ENCODE data around the gene OSBPL8.
"Not testable (repeated sequence)": the region's sequence is repeated elsewhere in the genome, so short reads cannot be mapped to it uniquely, and the experiment has no call there.

OSBPL8 gene

GRCh38 chr12:76410781-76411180 lies 148.8 kb downstream of the OSBPL8 start:
- no peak for DNase-seq

- DNase-seq = no peak
Measured at GRCh38 chr12:76410371-76410770, 149.2 kb downstream of the OSBPL8 start.

DNA sequence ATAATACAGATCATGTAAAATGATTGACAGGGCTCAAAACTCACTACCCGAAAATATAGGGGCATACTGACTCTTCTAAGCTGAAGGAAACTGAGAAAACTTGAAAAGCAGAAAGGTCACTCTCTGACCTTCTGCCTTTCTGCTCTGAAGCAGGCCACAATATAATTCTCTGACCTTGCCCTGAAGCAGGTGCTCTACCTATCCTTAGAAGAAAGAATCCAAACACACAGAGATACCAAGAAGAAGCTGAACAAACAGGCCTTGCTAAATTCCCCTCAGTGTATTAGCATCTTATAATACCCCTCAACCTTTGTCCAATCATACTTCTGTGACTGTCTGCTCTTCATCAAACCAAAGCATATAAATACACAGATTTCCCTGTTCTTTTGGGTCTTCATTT lies 150.5 kb downstream of the OSBPL8 start:
- no peak for DNase-seq

- DNase-seq = no peak
Measured at GRCh38 chr12:76407710-76408109, 151.9 kb downstream of the OSBPL8 start.

DNA sequence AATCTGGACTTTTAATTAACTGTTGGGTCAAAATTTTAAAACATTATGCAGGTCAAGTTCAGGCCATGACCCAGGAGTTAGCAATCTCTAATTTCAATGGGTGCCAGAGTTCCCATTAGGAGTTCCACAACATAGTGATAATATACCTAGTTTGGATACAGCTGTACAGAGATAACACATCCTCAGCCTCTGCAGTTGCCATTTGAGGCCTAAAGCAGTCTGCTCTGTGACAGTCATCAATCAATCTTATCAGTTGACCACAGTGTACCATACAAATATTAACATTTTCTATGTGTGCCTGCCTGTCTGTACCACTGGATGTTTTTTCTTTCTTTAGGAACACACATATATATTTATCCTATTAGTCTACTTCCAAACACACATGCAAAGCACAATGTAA lies 157.3 kb downstream of the OSBPL8 start:
- peak; percentile 71 for DNase-seq

DNA sequence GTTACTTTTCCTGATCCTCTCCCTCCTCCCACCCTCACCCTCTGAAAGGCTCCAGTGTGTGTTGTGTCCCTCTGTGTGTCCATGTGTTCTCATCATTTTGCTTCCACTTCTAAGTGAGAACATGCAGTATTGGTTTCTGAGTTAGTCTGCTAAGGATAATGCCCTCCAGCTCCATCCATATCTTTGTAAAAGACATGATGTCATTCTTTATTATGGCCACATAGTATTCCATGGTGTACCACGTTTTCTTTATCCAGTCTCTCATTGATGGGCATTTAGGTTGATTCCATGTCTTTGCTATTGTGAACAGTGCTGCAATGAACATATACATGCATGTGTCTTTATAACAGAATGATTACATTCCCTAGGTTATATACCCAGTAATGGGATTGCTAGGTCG lies 159.4 kb downstream of the OSBPL8 start:
- no peak for DNase-seq

DNA sequence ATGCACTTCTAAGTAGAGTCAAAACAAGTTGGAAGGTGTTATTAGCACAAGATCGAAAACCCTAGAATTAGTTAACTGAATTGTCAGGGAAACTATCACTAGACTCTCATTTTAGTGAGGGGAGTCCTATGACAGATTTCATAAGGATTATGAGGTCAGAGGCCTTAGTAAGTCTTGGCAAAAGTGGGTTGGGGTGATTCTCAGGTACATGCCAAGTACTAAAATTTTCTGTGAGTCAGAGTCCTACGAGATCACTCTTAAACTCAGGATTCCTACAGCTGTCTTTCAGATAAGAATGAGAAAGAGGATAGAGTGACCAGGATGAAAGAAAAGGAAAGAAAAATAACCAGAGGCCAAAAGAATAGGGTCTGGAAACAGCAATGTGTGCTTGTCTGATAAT lies 160.5 kb downstream of the OSBPL8 start:
- no peak for DNase-seq

DNA sequence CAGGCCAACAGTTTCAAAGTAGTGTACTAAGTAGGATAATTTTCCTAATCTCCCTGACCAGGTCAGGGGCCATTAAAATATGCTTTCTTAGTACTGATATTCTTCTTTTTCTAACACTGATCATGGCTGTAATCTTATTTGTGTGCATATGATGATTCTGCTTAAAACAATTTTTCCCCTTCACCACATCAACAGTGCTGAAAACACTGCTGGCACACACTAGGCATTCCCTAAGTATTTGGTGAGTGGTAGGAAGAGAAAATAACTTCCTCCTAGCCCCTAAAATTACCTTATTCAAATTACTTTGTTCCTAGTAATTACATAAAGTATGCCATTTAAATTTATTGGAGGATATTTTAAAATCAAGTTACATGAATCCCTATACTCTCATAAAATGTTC lies 161.5 kb downstream of the OSBPL8 start:
- DNase-seq = no peak

- DNase-seq = no peak
Measured at GRCh38 chr12:76391461-76391860, 168.1 kb downstream of the OSBPL8 start.

- DNase-seq = no peak
Measured at GRCh38 chr12:76387614-76388013, 172.0 kb downstream of the OSBPL8 start.

DNA sequence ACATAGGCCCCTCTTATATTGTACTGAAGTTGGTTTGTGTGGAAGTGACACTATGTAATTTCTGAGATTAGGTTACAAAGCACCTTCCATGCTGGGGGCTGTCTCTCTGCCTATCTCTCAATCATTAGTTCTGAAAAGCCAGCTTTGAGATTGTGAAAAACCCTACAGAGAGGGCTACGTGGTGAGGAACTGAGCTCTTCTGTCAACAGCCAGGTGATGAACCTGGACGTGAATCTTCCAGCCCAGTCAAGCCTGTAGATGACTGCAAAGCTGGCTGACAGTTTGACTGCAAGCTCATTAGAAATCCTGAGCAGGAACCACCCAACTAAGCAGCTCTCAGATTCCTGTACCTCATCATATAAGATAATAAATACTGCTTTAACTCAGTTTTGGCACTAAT lies 175.0 kb downstream of the OSBPL8 start:
- DNase-seq = no peak

DNA sequence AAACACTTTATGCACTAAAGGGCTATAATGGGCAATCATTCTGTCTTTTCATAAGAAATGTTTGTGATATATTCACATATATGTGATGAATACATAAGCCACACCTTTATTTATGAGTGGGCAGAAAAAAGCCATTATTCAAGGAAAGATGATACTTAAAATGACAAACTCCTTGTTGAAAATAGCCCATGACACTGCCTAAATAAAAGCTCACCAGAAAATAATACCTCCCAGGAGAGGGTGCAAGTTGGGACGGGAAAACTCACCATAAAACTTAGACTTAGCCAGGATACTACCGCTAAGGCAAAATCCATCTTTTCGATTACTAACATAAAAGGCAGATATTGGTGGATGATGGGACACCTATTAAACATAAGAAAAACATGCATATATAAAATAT lies 175.6 kb downstream of the OSBPL8 start:
- no peak for DNase-seq

- peak; percentile 53 for DNase-seq
Measured at GRCh38 chr12:76379261-76379660, 180.3 kb downstream of the OSBPL8 start.

DNA sequence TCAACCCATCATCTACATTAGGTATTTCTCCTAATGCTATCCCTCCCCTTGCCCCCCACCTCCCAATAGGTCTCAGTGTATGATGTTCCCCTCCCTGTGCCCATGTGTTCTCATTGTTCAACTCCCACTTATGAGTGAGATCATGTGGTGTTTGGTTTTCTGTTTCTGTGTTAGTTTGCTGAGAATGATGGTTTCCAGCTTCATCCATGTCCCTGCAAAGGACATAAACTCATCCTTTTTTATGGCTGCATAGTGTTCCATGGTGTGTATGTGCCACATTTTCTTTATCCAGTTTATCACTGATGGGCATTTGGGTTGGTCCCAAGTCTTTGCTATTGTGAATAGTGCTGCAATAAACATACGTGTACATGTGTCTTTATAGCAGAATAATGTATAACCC lies 182.7 kb downstream of the OSBPL8 start:
- DNase-seq = not testable (repeated sequence)

- DNase-seq = no peak
Measured at GRCh38 chr12:76375939-76376338, 183.6 kb downstream of the OSBPL8 start.

GRCh38 chr12:76375470-76375869 lies 184.1 kb downstream of the OSBPL8 start:
- no peak for DNase-seq

DNA sequence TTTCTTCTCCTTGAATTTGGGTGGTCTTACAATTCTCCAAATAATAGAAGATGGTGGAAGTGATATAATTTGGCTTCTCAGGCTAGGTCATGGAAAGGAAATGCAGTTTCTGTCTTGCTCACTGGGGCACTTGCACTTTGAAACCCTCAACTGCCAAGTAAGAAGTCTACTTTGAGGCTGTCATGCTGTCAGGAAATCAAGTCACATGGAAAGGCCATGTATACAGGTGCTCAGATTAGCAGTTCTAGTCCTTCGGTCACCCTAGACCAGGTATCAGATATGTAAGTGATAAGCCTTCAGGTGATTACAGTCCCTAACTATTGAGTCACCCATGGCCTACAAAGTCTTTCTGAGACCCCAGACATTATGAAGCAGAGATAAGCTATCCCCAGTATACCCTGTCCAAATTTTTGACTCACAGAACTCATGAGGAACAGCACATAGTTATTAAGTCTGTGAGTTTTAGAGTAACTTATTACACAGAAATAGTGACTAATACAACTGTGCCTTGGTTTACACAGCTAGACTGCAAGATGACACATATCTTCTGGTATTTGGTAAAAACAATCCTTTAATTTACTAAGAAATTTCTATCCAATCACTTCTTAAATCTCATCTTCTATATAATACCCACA lies 185.1 kb downstream of the OSBPL8 start:
- no peak for DNase-seq

DNA sequence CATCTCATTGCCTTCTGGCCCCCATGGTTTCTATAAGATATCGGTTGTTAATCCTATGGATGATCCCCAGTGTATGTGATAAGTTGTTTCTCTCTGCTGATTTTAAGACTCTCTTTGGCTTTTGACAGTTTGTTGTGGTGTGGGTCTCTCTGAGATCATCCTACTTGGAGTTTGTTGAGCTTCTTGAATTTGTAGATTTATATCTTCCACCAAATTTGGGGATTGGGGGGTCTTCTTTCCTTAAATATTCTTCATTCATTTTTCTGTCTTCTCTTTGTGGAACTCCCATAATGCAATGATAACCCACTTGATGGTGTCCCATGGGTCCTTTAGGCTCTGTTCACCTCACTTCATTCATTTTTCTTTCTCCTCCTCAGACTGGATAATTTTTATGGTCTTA lies 191.3 kb downstream of the OSBPL8 start:
- no peak for DNase-seq

DNA sequence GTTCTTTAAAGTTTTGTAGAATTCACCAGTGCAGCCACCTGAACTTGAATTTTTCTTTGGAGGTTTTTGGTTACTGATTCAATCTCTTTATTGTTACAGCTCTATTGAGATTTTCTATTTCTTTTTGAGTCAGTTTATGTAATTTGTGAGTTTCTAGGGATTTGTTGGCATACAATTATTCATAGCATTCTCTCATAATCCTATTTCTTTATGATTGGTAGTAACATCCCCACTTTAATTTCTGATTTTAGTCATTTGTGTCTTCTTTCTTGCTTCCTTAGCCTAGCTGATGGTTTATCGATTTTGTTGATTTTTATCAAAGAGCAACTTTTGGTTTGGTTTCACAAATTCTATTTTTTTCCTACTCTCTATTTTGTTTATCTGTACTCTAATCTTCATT lies 193.4 kb downstream of the OSBPL8 start:
- no peak for DNase-seq

DNA sequence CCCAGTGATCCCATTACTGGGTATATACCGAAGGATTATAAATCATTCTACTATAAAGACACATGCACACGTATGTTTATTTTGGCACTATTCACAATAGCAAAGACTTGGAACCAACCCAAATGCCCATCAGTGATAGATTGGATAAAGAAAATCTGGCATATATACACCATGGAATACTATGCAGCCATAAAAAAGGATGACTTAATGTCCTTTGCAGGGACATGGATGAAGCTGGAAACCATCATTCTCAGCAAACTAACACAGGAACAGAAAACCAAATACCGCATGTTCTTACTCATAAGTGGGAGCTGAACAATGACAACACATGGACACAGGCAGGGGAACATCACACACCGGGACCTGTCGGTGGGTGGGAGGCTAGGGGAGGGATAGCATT lies 195.4 kb downstream of the OSBPL8 start:
- DNase-seq = not testable (repeated sequence)

DNA sequence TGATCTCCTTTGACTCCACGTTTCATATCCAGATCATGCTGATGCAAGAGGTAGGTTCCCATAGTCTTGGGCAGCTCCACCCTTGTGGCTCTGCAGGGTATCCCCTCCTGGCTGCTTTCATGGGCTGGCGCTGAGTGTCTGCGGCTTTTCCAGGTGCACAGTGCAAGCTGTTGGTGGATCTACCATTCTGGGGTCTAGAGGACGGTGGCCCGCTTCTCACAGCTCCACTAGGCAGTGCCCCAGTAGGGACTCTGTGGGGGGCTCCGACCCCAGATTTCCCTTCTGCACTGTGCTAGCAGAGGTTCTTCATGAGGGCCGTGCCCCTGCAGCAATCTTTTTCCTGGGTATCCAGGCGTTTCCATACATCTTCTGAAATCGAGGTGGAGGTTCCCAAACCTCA lies 199.3 kb downstream of the OSBPL8 start:
- no peak for DNase-seq

- no peak for DNase-seq
Measured at GRCh38 chr12:76356071-76356470, 203.5 kb downstream of the OSBPL8 start.

- DNase-seq = peak; percentile 94
Measured at GRCh38 chr12:76348079-76348901, 211.3 kb downstream of the OSBPL8 start, which contains the start of gene BBS10. Gene BBS10 (minus strand): TSS chr12:76348415. CDS start chr12:76348358, 57 bp downstream.

DNA sequence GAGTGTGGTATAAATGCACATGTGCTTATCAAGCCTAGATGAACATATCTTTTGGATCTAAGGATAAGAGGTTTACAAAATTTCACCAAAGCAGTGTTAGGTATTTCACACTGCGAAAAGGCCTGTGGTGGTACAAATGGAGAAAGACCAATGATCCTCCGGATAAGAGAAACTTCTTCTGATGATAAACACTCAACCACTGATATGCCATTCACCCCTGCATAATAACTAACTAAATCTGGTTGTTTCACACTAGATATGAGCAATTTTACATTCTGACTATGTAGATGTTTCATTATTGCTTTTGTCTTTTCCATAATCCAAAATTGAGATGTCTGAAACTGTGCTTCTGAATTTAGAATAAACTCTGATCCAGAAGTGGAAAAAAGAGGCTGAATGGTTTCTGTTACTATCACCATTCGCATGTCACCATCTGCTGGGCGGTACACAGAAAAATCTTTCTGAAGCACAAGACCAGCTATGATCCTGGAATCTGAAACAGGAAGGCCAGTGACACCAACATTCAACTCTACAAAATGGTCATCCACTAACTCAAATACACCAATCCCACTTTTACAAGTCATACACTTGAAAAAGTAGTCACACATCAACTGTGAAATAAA lies 212.7 kb downstream of the OSBPL8 start:
- peak; percentile 81 for DNase-seq
